Fibroblast of gingiva (primary cell): ENCODE measurements around the gene ARHGEF26.
A peak's percentile ranks its signal among the peaks of the same experiment; 100 is the strongest.

ENCODE experiments used
- DNase-seq: peaks from one replicate; pipeline ENCODE4 v3.0.0-alpha.2; 2011; ENCODE audit warnings: low read depth

ARHGEF26 gene

GRCh38 chr3:154250291-154250690 is 129.1 kb downstream of the ARHGEF26 start:
- no peak for DNase-seq

GRCh38 chr3:154251610-154252009 is 130.4 kb downstream of the ARHGEF26 start:
- DNase-seq = no peak

DNA sequence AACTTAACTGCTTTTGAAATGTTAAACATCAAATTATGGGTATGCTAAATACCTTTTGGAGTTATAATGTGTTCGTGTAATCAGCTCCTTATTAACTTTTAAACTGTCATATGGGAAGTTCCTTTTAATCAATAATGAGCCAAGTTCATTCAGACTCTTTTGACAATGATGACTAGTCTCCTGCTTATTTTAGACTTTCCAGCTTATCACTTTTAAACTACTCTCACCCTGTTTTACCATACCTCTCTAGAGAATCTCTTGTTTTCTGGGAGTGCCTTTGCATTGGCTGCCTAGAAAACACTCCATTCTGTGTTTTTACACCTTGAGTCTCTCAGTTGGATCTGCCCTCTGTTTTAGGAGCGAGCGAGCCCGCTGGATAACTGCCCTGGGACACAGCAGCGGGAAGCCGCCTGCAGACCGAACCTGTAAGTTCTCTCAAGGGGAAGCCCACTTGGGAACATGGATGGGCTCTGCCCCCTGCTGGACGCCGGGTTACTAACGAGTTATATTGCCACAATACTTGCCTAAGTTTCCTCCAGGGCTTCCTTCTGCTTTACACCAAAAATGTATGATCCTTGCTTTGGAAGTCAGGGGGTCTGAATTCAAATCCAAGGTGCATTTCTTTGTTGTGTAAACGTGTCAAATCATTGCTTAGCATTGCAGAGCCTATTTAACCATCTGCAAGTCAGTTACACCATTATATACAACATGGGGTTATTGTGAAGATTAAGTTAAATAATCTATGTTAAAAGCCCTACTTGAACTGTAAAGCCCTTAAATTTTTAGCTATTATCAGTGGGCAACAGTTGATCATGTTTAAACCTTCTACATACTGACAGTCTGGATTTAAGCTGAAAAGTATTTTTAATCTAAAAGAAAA is 131.8 kb downstream of the ARHGEF26 start:
- DNase-seq = peak; percentile 84

- DNase-seq = no peak
These were observed 133.3 kb downstream of the ARHGEF26 start for GRCh38 chr3:154254527-154254926.

DNA sequence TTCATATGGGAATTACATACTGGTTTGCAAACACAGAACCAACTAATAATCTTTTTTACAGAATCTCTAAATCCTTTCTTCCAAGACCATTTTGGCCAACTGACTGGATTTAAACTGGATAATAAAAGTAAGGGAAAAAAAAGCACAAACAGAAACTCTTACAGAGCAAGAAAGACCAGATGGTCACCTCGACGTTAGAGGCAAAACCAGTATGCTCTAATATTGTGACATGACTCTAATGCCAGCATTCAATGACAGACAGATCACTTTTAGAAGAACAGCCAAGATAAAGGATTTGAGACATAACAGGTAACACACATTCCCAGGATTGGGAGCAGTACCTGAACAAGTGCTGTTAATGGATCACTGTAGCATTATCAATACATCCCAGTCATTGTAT is 152.2 kb downstream of the ARHGEF26 start:
- DNase-seq = no peak

GRCh38 chr3:154274348-154274747 is 153.2 kb downstream of the ARHGEF26 start:
- DNase-seq = no peak

DNA sequence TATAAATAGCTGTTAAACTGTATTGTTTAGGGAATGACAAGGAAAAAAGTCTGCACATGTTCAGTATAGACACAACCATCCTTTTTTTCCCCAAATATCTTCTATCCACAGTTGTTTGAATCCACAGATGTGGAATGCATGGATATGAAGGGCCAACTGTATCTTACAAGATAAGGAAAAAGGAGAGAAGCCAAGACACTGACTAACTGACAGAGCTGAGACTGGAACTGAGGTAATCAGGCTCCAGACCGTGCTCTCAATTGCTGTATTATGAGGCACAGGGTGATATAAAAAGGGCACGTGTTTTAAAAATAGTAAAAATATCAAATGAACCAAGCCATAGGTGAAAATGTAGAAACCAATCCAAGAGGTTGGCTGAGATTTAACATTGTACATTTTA is 154.1 kb downstream of the ARHGEF26 start:
- no peak for DNase-seq

DNA sequence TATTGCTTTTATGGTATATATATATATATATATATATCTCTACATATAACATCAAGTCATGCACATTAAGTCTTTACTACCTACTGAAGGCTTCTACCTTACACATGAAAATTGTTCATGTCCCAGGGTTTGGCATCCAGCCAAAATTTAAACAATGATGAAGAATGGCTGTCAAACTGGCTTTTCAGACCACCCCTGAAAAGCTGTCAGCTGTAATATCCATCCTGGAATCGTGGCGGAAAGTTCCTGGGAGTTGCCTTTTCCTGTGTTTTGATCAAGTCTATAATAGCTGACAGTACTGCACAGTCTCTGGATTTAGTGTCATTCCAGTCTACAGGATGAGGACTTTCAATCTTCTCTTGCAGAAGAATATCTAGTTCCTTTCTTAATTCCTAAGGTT is 154.8 kb downstream of the ARHGEF26 start:
- no peak for DNase-seq

DNA sequence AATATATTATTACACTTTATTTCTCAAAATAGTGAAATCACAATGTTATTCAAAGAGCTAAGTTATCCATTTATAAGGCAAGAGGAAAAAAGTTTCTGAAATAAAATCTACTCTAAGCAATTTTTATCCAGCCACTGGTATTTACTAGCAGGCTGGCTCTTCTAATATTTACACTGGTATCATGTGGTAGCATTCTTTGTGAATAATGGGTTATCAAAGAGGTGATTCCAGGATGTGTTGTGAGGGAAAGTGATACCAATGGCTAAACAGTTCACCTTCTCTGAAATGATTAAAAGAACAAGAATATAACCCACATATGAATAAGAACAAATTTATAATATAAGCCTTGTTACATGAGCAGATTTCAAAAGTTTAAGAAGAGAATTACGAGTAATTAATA is 159.0 kb downstream of the ARHGEF26 start:
- no peak for DNase-seq

GRCh38 chr3:154285221-154285620 is 164.0 kb downstream of the ARHGEF26 start:
- no peak for DNase-seq

GRCh38 chr3:154290187-154290586 is 169.0 kb downstream of the ARHGEF26 start:
- no peak for DNase-seq

- DNase-seq = no peak
These were observed 172.8 kb downstream of the ARHGEF26 start for GRCh38 chr3:154294016-154294415.

DNA sequence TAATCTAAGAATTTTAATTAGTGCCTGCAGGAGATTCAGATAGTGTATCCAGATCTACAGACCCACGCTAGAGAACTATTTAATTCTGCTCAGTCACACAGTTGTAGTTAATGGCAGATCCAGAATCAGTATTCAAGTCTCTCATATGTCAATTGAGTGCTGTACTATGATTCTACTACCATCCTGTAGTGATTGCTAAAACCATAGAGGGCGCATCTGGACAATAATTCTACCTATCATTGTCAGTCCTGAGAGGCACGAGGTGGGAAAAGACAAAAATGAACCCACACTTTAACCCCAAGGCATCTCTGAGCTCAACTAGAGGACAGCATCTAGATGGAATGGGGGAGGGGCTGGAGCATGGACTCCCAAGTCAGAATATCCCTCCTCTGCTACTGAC is 180.4 kb downstream of the ARHGEF26 start:
- no peak for DNase-seq

DNA sequence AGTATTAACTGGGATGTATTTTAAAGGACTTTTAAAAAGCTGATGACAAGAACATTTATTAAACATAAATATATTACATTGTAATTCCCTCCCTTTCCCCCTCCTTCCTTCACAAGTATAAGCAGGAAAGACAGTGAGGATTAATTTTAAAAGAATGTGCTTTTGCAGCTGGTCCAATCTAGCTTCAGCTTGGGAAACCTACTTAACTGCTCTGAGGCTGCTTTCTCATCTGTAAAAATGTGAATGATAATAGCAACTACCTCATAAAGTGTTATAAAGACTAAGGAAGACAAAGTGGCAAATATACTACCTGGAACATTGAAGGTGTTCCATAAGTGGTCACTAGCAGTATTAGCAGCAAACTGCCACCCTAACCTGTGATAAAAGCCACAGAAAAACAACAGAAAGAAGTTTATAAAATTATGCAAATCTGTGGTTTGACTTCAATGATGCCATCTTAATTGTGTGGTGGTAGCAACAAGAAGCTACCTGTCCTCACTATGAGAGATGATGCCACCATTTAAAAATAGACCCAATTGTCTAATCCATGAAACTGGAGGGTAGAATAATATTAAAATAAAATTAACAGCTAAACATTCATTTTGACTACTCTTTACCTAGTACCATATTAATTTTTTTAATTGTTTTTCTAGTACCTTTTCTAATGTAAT is 183.1 kb downstream of the ARHGEF26 start:
- DNase-seq = no peak

- DNase-seq = no peak
These were observed 183.7 kb downstream of the ARHGEF26 start for GRCh38 chr3:154304936-154305335.

- peak; percentile 1 for DNase-seq
These were observed 186.2 kb downstream of the ARHGEF26 start for GRCh38 chr3:154307363-154307762.
